ENCODE measurements around the gene MLLT11.
A peak's percentile ranks its signal among the peaks of the same experiment; 100 is the strongest.

MLLT11 gene

GRCh38 chr1:151043163-151043562, 17.0 kb upstream of the MLLT11 start:
- Histone ChIP-seq H3K9me3 (ENCODE audit: control insufficient read depth, insufficient read depth, low read length) (no peaks in the 10 kb centered on the region), H3K9ac (ENCODE audit: low read depth, low read length) (no peak overlapping the region), H3K4me3 (ENCODE audit: low read depth, low read length) (no peak overlapping the region), H3K27me3 (ENCODE audit: control insufficient read depth, insufficient read depth, low read length) (no peaks in the 10 kb centered on the region), H3K4me1 (ENCODE audit: control insufficient read depth, insufficient read depth, low read length) (peaks cover 4% of the 10 kb centered on the region), H3K36me3 (ENCODE audit: control insufficient read depth, insufficient read depth, low read length) (no peaks in the 10 kb centered on the region)

GRCh38 chr1:151047591-151047924, 12.6 kb upstream of the MLLT11 start, which contains the start of gene C1orf56:
TSS of gene C1orf56 (plus strand) at chr1:151047751. CDS start at chr1:151047848, 97 bp downstream.
- H3K4me3 ChIP-seq (ENCODE audit: low read depth, low read length): peak within 1 kb of the TSS; percentile 94
- H3K36me3 ChIP-seq (ENCODE audit: control insufficient read depth, insufficient read depth, low read length): no peaks in the 10 kb centered on the region
- peak within 1 kb of the TSS; percentile 79 for H3K9ac ChIP-seq (ENCODE audit: low read depth, low read length)
- no peaks in the 10 kb centered on the region for H3K9me3 ChIP-seq (ENCODE audit: control insufficient read depth, insufficient read depth, low read length)
- no peaks in the 10 kb centered on the region for H3K27me3 ChIP-seq (ENCODE audit: control insufficient read depth, insufficient read depth, low read length)
- H3K4me1 ChIP-seq (ENCODE audit: control insufficient read depth, insufficient read depth, low read length): no peaks in the 10 kb centered on the region

- Histone ChIP-seq H3K4me1 (ENCODE audit: control insufficient read depth, insufficient read depth, low read length) (no peaks in the 10 kb centered on the region), H3K27me3 (ENCODE audit: control insufficient read depth, insufficient read depth, low read length) (no peaks in the 10 kb centered on the region), H3K9ac (ENCODE audit: low read depth, low read length) (peak overlapping the region; percentile 79), H3K4me3 (ENCODE audit: low read depth, low read length) (peak overlapping the region; percentile 94), H3K9me3 (ENCODE audit: control insufficient read depth, insufficient read depth, low read length) (no peaks in the 10 kb centered on the region), H3K36me3 (ENCODE audit: control insufficient read depth, insufficient read depth, low read length) (peaks cover 5% of the 10 kb centered on the region)
These were observed 12.1 kb upstream of the MLLT11 start for GRCh38 chr1:151047925-151048644.

GRCh38 chr1:151048645-151049032, 11.6 kb upstream of the MLLT11 start:
- peak overlapping the region; percentile 79 for H3K9ac ChIP-seq (ENCODE audit: low read depth, low read length)
- no peaks in the 10 kb centered on the region for H3K9me3 ChIP-seq (ENCODE audit: control insufficient read depth, insufficient read depth, low read length)
- H3K4me1 ChIP-seq (ENCODE audit: control insufficient read depth, insufficient read depth, low read length): no peaks in the 10 kb centered on the region
- no peaks in the 10 kb centered on the region for H3K27me3 ChIP-seq (ENCODE audit: control insufficient read depth, insufficient read depth, low read length)
- peaks cover 8% of the 10 kb centered on the region for H3K36me3 ChIP-seq (ENCODE audit: control insufficient read depth, insufficient read depth, low read length)
- H3K4me3 ChIP-seq (ENCODE audit: low read depth, low read length): peak overlapping the region; percentile 94

- no peaks in the 10 kb centered on the region for H3K27me3 ChIP-seq (ENCODE audit: control insufficient read depth, insufficient read depth, low read length)
- H3K9me3 ChIP-seq (ENCODE audit: control insufficient read depth, insufficient read depth, low read length): no peaks in the 10 kb centered on the region
- no peak overlapping the region for H3K4me3 ChIP-seq (ENCODE audit: low read depth, low read length)
- H3K4me1 ChIP-seq (ENCODE audit: control insufficient read depth, insufficient read depth, low read length): no peaks in the 10 kb centered on the region
- peaks cover 13% of the 10 kb centered on the region for H3K36me3 ChIP-seq (ENCODE audit: control insufficient read depth, insufficient read depth, low read length)
- no peak overlapping the region for H3K9ac ChIP-seq (ENCODE audit: low read depth, low read length)
These were observed 10.7 kb upstream of the MLLT11 start for GRCh38 chr1:151049458-151049857.

GRCh38 chr1:151050051-151050688, 10.0 kb upstream of the MLLT11 start:
- Histone ChIP-seq H3K9ac (ENCODE audit: low read depth, low read length) (no peak overlapping the region), H3K9me3 (ENCODE audit: control insufficient read depth, insufficient read depth, low read length) (no peaks in the 10 kb centered on the region), H3K27me3 (ENCODE audit: control insufficient read depth, insufficient read depth, low read length) (no peaks in the 10 kb centered on the region), H3K4me1 (ENCODE audit: control insufficient read depth, insufficient read depth, low read length) (no peaks in the 10 kb centered on the region), H3K36me3 (ENCODE audit: control insufficient read depth, insufficient read depth, low read length) (peaks cover 15% of the 10 kb centered on the region), H3K4me3 (ENCODE audit: low read depth, low read length) (no peak overlapping the region)

DNA sequence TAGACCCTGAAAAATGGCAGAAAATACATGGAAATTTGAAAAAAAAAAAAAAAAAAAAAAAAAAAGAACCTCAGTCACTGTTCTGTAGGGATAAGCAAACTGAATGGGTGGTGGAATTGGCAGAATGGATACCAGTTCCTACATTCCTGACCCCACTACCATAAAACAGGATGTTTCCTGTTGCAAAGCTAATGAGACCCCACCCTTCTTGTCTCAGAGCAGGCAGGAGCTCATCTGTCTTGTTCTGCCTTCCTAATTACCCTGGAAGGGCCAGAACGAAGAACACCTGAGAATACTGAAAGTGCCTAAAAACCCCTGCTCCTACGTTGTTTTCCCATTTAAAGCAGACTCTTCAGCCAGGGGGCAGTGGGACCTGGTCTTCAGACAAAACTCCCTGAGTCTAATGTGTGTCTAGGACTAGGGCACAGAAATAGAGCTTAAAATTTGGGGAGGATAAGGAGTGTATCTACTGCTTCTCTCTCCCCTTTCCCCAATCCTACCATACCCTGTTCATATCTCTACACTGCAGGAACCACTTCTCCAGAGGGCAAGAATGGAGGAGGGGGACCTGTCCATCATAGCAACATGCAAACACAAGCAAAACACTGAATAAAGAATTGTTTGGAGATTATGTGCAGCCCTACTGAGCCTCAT, 8.7 kb upstream of the MLLT11 start:
- Histone ChIP-seq H3K27me3 (ENCODE audit: control insufficient read depth, insufficient read depth, low read length) (no peaks in the 10 kb centered on the region), H3K4me1 (ENCODE audit: control insufficient read depth, insufficient read depth, low read length) (no peaks in the 10 kb centered on the region), H3K4me3 (ENCODE audit: low read depth, low read length) (no peak overlapping the region), H3K9me3 (ENCODE audit: control insufficient read depth, insufficient read depth, low read length) (no peaks in the 10 kb centered on the region), H3K36me3 (ENCODE audit: control insufficient read depth, insufficient read depth, low read length) (peaks cover 23% of the 10 kb centered on the region), H3K9ac (ENCODE audit: low read depth, low read length) (no peak overlapping the region)

- Histone ChIP-seq H3K36me3 (ENCODE audit: control insufficient read depth, insufficient read depth, low read length) (peaks cover 23% of the 10 kb centered on the region), H3K4me1 (ENCODE audit: control insufficient read depth, insufficient read depth, low read length) (peaks cover 4% of the 10 kb centered on the region), H3K9me3 (ENCODE audit: control insufficient read depth, insufficient read depth, low read length) (no peaks in the 10 kb centered on the region), H3K9ac (ENCODE audit: low read depth, low read length) (no peak overlapping the region), H3K4me3 (ENCODE audit: low read depth, low read length) (no peak overlapping the region), H3K27me3 (ENCODE audit: control insufficient read depth, insufficient read depth, low read length) (no peaks in the 10 kb centered on the region)
These were observed 5.1 kb upstream of the MLLT11 start for GRCh38 chr1:151054971-151055547.

DNA sequence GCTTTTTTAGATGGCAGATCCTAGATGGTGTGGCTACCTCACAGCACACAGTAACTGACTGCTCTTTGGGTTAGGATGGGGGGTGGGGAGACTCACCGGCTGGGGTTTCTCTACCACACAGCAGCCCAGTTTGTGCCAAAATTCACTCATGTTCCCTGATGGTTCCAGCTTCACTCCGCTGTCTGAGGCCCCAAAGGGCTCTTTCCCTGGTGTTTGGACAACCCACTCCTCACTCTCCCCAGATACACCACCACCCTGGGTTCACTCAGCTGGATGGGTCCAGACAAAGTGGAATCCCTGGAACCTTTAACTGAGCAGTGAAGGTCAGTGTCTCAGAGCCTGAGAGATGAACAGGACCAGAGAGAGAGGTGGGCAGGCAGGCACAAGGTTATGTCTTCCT, 4.6 kb upstream of the MLLT11 start:
- Histone ChIP-seq H3K36me3 (ENCODE audit: control insufficient read depth, insufficient read depth, low read length) (peaks cover 23% of the 10 kb centered on the region), H3K4me1 (ENCODE audit: control insufficient read depth, insufficient read depth, low read length) (peaks cover 4% of the 10 kb centered on the region), H3K9me3 (ENCODE audit: control insufficient read depth, insufficient read depth, low read length) (no peaks in the 10 kb centered on the region), H3K4me3 (ENCODE audit: low read depth, low read length) (no peak overlapping the region), H3K9ac (ENCODE audit: low read depth, low read length) (no peak overlapping the region), H3K27me3 (ENCODE audit: control insufficient read depth, insufficient read depth, low read length) (no peaks in the 10 kb centered on the region)

DNA sequence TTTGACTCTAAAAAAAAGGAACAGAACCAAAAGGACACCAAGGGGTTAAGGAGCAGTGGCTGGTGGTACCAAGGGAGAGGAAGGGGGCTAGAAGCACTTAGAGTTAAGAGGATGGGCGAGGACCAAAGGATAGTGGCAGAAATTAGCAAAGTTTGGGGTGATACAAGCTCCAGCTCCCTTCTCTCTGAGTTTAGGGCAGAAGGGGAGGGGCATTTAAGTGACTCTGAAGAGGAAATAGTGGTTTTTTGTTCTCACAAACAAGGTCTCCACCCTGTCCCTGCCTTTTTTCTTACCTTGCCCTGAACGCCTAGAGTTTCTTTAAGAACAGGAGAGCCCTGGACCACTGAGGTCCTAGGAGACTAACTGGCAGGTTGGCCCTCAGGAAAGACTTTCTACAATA, 4.0 kb upstream of the MLLT11 start:
- Histone ChIP-seq H3K4me3 (ENCODE audit: low read depth, low read length) (no peak overlapping the region), H3K9ac (ENCODE audit: low read depth, low read length) (no peak overlapping the region), H3K4me1 (ENCODE audit: control insufficient read depth, insufficient read depth, low read length) (peaks cover 4% of the 10 kb centered on the region), H3K9me3 (ENCODE audit: control insufficient read depth, insufficient read depth, low read length) (no peaks in the 10 kb centered on the region), H3K36me3 (ENCODE audit: control insufficient read depth, insufficient read depth, low read length) (peaks cover 23% of the 10 kb centered on the region), H3K27me3 (ENCODE audit: control insufficient read depth, insufficient read depth, low read length) (no peaks in the 10 kb centered on the region)

GRCh38 chr1:151058692-151059091, 1.5 kb upstream of the MLLT11 start:
- no peaks in the 10 kb centered on the region for H3K9me3 ChIP-seq (ENCODE audit: control insufficient read depth, insufficient read depth, low read length)
- peaks cover 8% of the 10 kb centered on the region for H3K4me1 ChIP-seq (ENCODE audit: control insufficient read depth, insufficient read depth, low read length)
- H3K36me3 ChIP-seq (ENCODE audit: control insufficient read depth, insufficient read depth, low read length): peaks cover 14% of the 10 kb centered on the region
- H3K9ac ChIP-seq (ENCODE audit: low read depth, low read length): peak overlapping the region; percentile 90
- H3K27me3 ChIP-seq (ENCODE audit: control insufficient read depth, insufficient read depth, low read length): no peaks in the 10 kb centered on the region
- peak overlapping the region; percentile 95 for H3K4me3 ChIP-seq (ENCODE audit: low read depth, low read length)
